Mesenteric fat pad (tissue), 1 donor: Measurements from ENCODE around the gene KAT6B. TPM values are rescaled to one million over a fixed set of nuclear protein-coding genes. Genes with fewer than 3 reads are reported as not detected.
"Not testable (repeated sequence)": the region's sequence is repeated elsewhere in the genome, so short reads cannot be mapped to it uniquely, and the experiment has no call there.

ENCODE experiments used
- DNase-seq: peaks from one replicate; pipeline ENCODE4 v3.0.0-alpha.2; 2020; ENCODE audit warnings: low spot score
- total RNA-seq: library from RNA; stranded (reverse); fragmentation: NEBNext Ultra II Directional; extraction: Animal tissue kit (Norgen Biotek cat#: 25700); gene quantifications from one replicate; pipeline ENCODE4 v1.2.1, GENCODE V29; 2021
- donor health status: DM: yes; HTN: yes; CAD: no.

The KAT6B gene
- total RNA-seq, 1 donor from 2014 or later, result 28.8 TPM

DNA sequence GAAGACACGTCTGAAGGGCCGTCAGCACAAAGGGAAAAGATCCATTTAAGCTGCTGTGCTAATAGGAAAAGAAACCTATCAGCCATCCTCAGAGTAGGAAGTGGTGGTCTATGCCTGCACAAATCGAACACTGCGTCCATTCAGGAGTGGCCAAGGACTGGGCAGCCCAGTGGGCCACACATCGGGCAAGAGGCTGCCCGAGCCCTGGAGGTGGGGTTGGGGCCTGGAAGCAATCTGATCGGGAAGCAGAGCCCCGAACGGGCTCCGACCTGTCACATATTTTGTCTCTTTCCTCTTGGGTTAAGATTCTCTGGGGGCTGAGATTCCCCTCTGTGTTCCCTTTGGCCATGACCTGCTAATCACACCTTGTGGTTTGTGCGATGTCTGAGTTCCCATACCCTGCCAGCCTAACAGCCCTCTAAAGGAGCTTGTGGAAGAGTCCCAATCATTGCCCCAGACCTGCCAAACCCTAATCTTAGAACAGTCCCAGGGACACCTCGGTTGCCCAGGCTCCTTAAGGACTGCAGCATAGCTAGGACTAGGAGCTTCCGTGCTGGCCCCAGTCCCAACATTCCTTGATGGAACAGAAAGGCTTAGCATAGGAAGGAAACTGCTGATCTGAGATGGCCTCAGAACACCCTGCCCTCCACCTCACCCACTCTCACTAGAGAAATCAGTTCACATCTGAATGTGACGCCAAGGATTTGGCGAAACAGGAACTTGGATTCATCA, 207.2 kb downstream of the KAT6B start:
- peak; percentile 73 for DNase-seq

- no peak for DNase-seq
Measured at GRCh38 chr10:75034131-75034512, 207.7 kb downstream of the KAT6B start.

DNA sequence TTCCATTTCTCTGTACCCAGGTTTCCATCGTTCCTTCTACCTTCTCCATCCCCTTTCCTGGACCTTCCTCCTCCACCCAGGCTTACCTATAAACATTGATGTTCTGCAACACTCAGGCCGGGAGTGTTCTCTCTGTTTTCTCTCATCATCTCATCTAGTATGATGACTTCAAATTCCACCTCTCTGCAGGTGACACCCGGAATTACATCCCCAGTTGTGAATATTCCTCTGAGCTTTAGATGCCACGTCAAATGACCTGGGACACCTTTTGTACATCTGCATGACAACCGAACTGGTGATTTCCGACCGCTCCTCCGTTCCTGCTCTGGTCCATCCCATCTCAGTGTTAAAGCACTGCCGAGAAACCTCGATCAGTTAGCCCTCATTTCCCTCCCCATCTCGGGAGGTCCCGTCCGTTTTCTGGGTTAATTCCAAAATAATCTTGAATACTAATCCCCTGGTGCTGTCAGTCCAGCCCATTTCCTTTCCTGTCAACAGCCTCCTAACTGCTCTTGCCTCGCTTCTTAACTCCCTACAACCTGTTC, 208.4 kb downstream of the KAT6B start:
- peak; percentile 78 for DNase-seq

GRCh38 chr10:75035975-75036708, 209.7 kb downstream of the KAT6B start:
- DNase-seq, result no peak

GRCh38 chr10:75037171-75038153, 211.1 kb downstream of the KAT6B start:
- peak; percentile 90 for DNase-seq

DNA sequence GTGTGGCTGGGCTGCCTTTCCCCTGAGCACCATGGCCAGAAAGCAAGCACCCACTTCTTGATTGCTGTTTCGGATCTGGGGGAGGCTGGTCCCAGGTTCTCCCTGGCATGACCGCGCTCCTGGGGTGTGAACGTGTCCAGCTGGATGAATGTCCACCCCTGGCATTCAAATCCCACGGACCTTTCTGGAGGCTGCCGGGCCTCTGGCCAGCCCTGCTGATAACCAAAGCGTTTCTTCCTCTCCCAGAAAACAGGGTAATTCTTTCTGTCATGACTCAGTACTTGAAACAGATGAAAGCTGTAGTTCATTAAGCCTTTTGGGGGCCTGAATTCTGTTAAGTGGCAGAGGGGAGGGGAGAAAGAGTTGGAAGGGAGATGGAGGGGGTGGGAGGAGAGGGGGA, 211.9 kb downstream of the KAT6B start:
- DNase-seq, result peak; percentile 73

DNA sequence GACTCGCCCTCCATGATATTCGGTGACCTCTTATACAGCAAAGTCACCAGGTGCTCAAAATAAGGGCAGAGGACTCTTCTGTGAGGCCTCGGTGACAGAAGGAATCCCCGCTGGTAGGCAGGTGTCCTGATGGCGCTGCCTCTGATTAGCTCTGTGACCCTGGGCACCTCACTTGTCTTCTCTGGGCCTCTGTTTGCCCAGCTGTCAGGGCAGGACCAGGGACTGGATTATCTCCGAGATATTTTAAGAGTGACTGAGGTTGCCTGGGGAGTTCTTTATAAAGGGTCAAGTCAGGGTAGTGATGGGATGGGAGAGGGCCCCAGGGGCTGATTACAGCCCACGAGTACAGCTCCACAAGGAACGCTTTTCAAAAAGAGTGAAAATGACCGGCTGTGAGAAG, 214.2 kb downstream of the KAT6B start:
- peak; percentile 60 for DNase-seq

DNA sequence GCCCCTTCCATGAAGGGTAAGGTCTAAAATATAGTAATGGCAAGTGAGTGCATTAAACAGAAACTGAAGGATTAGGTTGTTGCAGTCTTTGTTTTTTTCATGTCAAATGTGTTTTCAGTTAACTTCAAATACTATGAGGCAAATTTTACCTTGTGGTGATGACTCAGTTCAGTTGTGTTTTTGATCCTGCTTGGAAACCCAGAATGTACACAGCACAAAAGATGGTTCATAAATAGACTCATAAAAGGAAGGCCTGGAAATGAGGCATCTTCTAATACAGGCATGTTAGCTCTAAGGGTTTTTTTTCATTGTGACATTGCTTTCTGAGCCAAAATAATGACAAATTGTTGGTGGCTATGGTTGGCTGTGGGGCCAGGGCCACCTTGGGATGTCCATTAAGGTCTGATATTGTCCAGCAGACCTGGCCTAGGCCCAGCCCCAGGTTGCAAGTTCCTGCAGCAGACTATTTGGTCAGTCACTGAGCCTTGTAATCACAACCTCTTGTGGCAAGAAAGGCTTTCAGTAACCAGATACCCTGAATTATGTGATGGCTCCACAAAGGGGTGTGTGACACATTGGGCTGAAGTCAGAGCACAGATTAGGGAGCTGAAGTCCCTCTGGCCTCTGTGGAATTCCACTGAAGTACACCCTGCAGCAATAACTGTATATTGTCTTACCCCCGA, 216.0 kb downstream of the KAT6B start:
- no peak for DNase-seq

DNA sequence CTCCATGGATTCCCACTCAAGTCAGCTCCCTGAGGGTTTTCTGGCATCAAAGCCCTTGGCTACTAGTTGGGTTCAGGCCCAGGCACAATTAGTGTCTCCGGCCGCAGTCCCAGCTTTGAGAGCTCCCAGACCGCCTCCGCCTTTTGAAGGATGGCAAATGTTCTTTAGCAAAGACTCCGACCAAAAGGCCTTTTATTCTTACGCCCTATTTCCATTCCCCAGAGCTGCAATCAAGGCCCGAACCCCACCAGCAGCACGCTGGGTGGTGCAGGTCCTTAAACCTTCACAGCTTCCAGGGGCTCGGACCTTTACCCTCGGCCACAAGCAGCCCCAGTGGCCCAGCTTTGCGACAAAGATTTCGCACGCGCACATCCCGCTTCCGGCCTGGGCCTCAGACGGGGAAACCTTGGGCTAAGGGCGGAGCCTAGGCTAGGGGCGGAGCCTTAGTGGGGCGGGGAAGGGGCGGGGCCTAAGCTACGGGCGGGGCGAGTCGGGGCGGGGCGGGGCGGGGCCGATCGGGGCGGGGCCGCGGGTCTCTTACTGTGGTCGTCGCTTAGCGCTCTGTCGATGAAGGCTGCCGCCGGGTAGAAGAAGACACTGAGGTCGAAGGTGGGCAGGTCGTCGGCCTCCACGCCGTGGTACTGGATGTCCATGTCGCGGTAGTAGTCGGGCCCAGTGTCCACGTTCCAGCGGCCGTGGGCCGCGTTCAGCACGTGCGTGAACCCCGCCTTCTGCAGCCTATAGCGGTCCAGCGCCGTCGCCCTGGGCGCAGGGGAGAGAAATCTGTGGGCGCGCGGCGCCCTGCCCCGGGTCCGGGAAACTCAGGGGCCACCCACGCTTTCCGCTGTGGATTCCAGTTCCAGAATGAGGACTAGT, 217.1 kb downstream of the KAT6B start:
- peak; percentile 76 for DNase-seq

- peak; percentile 1 for DNase-seq
Measured at GRCh38 chr10:75048669-75049098, 222.3 kb downstream of the KAT6B start.

DNA sequence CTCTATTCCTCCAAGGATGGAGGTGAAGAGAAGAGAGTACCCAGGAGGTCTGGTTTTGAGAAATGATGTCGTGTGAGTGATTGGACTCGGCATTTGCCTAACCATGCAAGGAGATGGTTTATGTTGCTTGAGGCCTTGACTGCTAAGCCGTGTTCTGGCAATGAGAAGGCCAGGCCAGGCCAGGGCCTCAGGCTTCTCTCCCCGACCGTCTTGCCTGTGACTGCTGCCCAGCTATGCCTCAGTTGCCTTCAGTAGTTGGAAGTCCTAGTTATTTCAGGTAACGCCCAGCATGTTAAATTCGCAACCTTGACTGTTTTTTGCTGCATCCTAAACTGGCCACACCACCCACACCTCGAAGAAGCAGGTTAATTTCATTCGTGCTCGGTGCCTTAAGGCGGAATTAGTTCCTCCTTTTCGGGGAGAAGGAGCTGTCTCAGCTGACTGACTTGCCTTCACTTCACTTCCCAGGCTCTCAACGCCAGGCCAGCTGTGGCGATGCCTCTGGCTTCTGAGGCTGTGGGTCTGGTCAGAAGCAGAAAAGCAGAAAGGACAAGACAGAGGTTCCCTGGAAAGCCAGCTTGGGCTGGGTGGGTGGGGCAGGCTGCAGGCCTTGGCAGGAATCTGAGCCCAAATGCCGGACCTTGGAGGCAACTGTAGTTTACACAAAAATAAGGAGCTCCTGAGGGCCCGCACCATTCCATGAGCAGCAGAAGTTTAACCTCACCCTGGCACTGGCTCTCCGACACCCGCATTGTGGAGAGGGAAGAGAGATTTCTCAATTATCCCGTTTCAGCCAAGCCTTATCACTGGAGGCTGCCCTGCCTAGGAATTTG, 223.1 kb downstream of the KAT6B start:
- peak; percentile 78 for DNase-seq

- DNase-seq, result peak; percentile 45
Measured at GRCh38 chr10:75050149-75050919, 223.9 kb downstream of the KAT6B start.

DNA sequence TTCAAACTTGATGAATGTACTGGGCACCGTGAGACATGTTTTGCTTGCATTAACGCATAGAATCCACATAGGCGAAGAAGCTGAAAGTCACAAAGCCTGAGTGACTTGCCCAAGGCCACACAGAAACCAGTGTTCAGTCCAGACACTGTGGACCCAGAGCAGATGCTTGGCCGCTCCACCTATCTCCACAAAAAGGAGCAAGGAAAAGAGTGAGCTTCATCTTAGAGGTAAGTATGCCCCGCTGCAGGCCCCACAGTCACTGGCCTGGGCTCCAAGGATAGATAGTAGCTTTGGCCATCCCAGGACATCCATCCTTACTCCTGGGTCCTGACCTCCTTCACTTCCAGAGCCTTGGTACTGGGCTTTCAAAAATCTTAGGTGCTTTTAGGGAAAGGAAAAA, 224.9 kb downstream of the KAT6B start:
- DNase-seq, result peak; percentile 69

DNA sequence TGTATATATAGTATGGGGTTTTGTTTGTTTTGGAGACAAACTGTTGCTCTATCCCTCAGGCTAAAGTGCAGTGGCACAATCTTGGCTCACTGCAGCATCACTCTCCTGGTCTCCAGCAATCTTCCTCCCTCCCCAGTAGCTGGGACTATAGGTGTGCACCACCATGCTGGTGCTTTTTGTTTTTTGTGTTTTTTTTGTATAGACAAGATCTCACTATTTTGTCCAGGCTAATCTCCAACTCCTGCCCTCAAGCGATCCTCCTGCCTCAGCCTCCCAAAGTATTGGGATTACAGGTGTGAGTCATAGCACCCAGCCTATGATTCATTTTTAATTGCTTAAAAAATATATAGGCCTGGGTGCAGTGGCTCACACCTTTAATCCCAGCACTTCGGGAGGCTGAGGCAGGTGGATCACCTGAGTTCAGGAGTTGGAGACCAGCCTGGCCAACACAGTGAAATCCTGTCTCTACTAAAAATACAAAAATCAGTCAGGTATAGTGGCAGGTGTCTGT, 229.6 kb downstream of the KAT6B start:
- DNase-seq, result not testable (repeated sequence)

DNA sequence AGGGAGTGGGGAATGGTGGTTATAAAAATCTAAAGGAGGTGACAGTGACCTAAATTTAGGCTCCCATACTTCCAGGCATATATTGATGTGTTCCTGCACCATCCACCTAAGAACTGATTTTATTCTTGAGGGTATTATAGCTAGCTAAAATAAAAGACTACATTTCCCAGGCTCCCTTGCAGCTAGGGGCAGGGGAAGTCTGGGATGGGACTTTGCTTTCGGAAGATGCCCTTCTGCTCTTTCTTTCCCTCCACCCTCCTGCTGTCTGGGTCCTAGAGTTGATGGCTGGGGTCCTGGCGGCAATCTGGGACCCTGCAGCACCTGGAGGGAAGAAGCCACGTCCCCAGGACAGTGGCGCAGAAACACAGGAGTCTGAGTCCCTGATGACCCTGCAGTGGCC, 231.3 kb downstream of the KAT6B start:
- DNase-seq, result no peak

GRCh38 chr10:75058161-75058560, 231.8 kb downstream of the KAT6B start:
- DNase-seq, result no peak

DNA sequence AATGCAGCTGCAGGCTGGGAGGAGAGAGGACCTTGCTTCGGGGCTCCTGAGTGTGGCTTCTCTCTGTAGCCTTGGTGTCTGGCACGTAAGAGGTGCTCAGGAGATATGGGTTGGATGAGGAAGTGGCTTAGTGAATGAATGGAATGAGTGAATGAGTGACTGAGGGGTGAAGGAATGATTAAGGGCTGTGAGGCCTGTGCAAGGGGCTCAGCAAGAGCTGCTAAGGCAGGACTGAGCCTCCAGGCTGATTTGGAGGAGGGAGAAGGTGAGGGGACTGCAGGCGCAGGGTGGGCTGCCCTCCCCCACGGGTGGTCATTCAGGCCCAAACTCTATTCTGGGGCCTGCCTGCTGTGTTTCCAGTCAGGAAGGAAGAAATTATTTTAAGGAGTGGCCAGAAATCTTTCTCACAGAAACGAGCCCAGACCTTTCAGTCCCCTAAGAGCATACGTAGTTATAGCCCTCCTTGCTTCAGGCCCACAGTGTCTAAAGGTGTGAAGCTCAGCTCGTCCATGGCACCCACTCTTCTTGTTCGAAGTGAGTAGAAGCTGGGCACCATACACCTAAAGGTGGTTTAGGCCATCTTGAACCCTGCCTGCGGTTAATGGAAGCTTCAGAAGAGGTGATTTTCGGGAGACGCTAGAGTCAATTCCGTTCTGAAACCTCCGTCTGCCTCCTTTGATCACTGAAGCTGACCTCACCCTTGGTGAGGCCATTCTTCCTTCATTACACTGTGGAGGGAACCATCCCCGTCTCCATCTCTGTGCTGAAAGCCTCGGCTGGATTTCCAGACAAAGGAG, 235.5 kb downstream of the KAT6B start:
- DNase-seq, result no peak
